ENCODE data around the gene PRAF2.

DNA sequence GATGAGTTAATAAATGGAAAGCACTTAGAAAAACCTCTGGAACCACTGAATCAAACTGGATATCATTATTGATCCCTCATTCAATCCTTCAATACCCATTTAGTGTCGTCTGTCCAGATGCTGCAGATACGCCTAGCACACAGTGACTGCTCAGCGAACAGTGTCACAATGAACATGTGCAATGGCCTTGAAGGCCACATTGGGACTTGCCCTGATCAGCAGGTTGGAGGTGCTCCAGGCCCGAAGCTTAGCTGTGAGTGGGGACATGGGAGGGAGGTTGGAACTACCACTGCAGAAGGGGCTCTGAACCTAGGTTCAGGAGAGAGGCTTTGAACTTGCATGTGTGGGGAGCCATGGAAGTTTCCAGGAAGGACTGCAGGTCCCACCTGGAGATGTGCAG is 32.5 kb upstream of the PRAF2 start:
- TF ChIP-seq POLR2AphosphoS5 (IDR thresholded peaks at IDR 0.05; ENCODE audit: borderline replicate concordance, low read depth, low read length) (no peak), EZH2 (IDR thresholded peaks at IDR 0.05) (no peak), FOXP2 (optimal IDR thresholded peaks at IDR 0.05; ENCODE audit: control extremely low read depth, extremely low read length, insufficient read depth) (no peak)
